Loucy (cell line): Measurements from ENCODE around the gene ZBTB38.

Experiments
- EZH2phosphoT487 ChIP-seq: fragments of 200-600 bp; IDR thresholded peaks from 2 replicates; pipeline ENCODE4 v1.6.1; 2018; ENCODE audit warnings: antibody characterized with exemption, mild to moderate bottlenecking, moderate library complexity, borderline replicate concordance
- TF ChIP-seq, protein P1 (sequence below): fragments of 200-600 bp; sonication (generic); conservative IDR thresholded peaks from 2 replicates; pipeline ENCODE4 v1.5.1; 2014; ENCODE audit warnings: mild to moderate bottlenecking, antibody characterized with exemption, low read length

DNA sequence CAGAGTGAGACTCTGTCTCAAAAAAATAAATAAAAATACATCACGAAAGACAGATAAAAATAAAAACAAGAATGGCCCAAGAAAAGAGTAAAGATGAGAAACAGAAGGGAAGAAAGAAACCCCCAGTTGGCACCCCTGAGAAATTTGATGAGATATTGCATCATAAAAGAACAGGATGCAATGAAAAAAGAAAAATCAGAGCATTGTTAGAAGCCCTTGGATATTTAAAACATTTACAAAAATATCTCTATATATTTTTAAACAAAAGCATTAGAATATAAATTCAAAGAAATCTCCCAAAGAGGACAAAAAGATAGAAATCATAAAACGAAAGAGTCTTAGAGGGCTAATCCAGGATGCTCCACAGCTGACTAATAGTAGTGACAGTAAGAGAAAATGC, 18.6 kb upstream of the ZBTB38 start:
- TF ChIP-seq, protein P1, sequence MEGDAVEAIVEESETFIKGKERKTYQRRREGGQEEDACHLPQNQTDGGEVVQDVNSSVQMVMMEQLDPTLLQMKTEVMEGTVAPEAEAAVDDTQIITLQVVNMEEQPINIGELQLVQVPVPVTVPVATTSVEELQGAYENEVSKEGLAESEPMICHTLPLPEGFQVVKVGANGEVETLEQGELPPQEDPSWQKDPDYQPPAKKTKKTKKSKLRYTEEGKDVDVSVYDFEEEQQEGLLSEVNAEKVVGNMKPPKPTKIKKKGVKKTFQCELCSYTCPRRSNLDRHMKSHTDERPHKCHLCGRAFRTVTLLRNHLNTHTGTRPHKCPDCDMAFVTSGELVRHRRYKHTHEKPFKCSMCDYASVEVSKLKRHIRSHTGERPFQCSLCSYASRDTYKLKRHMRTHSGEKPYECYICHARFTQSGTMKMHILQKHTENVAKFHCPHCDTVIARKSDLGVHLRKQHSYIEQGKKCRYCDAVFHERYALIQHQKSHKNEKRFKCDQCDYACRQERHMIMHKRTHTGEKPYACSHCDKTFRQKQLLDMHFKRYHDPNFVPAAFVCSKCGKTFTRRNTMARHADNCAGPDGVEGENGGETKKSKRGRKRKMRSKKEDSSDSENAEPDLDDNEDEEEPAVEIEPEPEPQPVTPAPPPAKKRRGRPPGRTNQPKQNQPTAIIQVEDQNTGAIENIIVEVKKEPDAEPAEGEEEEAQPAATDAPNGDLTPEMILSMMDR, result no peak
- no peak for TF ChIP-seq EZH2phosphoT487
